Cardiac fibroblast (primary cell): ENCODE data around the gene MAGI1.

Experiments used
- DNase-seq, 2 donors: peaks; one replicate each; pipeline versions ENCODE4 v3.0.0 to v3.0.0-alpha.2; 2010; ENCODE audit warnings: low read depth in 2 of 2
- H3K4me3 ChIP-seq, 2 donors: replicated peaks in 1 of 2; 1 replicate in 1 of 2; 2 replicates in 1 of 2; pipeline ENCODE4 v1.5.1; 2011; ENCODE audit warnings: low read depth in 2 of 2, low read length in 2 of 2, mild to moderate bottlenecking in 2 of 2, moderate library complexity in 1 of 2
- TF ChIP-seq, protein P1 (sequence below): IDR thresholded peaks from one replicate; pipeline ENCODE4 v1.5.1; 2011; ENCODE audit warnings: low read depth, mild to moderate bottlenecking, low read length, inconsistent platforms

The MAGI1 gene

DNA sequence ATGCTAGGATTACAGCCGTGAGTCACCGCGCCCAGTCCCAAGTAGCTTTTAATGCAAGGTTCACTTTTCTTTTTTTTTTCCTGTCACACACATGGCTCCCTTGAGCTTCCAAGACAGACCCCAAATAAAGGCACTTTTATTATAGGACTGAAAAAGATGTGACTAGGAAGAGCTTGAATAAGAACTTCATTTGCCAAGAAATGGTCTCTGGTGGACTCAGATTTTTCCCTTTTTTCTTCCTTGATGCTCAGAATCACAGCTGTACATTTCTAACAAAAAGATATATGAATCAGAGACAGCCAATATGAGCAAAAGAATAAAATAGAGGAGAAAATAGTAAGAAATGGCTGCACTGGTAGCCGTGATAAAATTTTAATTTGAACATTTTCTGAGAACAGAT lies 337.2 kb downstream of the MAGI1 start:
- TF ChIP-seq, protein P1, sequence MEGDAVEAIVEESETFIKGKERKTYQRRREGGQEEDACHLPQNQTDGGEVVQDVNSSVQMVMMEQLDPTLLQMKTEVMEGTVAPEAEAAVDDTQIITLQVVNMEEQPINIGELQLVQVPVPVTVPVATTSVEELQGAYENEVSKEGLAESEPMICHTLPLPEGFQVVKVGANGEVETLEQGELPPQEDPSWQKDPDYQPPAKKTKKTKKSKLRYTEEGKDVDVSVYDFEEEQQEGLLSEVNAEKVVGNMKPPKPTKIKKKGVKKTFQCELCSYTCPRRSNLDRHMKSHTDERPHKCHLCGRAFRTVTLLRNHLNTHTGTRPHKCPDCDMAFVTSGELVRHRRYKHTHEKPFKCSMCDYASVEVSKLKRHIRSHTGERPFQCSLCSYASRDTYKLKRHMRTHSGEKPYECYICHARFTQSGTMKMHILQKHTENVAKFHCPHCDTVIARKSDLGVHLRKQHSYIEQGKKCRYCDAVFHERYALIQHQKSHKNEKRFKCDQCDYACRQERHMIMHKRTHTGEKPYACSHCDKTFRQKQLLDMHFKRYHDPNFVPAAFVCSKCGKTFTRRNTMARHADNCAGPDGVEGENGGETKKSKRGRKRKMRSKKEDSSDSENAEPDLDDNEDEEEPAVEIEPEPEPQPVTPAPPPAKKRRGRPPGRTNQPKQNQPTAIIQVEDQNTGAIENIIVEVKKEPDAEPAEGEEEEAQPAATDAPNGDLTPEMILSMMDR: no peak
- no peak for DNase-seq
- no peak overlapping the region for H3K4me3 ChIP-seq

DNA sequence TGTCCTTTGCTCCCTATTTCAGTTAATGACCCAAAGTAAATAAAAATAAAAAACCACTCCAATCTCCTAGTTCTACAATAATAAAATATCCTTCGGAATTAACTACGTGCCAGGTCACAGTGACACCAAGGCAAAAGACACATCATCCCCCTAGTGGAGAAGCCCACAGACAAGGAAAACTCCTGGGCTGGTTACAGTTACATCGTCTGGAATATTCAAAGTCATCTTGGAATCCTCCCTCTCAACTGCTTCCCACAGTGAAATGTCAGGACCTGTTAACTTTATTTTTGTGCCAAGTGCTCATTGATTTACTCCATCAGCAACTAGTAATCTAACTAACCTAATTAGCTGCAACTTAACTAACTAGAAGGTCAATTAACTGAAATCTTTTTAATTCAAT lies 349.3 kb downstream of the MAGI1 start:
- no peak for DNase-seq
- TF ChIP-seq, protein P1: no peak
- no peak overlapping the region for H3K4me3 ChIP-seq

DNA sequence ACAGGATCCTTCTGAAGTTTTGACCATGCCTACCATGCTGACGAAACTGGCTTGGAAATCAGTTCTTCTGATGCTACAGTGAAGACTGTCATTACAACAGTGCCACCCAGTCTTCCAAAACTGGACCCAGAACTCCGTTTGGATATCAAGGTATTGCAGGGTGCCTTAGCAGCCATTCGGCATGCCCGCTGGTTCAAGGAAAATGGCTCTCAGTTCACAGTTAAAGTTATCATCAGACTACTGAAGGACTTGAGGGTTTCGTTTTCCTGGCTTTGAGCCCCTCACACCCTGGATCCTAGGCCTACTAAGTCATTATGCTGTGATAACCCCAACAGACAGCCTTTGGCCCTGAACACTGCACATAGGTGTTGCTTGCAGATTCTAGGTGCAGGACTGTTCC lies 351.0 kb downstream of the MAGI1 start:
- H3K4me3 ChIP-seq: no peak overlapping the region
- TF ChIP-seq, protein P1: no peak
- no peak for DNase-seq

DNA sequence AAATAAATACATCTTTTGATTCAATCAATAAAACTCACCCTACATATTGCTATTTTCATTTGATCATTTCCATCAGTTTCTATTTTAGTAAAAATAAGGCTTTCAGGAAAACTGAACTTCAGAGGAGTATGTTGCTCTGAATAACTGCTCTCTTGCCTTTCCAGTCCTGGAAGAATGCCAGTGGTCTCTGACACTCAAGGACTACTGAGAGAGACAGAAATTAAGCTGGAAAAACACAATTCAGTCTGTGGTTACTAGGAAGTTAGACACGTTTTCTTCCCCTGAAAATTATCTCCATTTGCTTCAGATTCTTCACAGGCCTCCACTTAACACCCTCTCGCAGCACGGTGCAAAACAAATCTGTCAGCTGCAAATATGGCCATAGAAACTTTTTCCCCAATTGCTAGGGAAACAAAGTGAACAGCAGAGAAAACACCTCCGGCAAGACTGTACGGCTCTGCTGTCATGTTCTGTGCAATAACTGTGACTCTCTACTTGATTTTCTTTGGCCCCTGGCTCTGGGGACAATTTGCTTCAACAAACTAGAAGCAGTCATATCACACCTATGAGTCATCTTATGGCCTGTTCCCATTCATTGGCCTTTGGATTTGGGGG lies 353.0 kb downstream of the MAGI1 start:
- TF ChIP-seq, protein P1: no peak
- DNase-seq: peak; percentile 16 to 62
- H3K4me3 ChIP-seq: no peak overlapping the region

DNA sequence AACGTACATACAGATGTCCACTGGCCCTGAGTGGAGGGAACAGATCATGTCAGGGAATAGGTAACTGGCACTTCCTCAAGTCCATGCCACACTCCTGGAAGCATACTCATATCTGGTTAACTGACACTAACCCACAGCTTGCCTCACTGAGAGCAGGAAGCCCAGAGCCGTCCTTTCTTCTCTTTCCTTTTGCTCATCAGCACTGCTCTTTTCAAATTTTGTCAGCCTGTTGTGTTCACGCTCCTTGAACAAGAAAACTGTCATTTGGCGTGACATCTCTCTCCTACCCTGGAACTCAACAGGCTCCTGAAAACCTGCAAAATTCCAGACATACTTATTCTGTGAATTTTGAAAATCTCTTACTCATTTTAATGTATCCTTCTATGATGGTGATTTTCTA lies 360.2 kb downstream of the MAGI1 start:
- no peak for DNase-seq
- TF ChIP-seq, protein P1: no peak
- H3K4me3 ChIP-seq: no peak overlapping the region

DNA sequence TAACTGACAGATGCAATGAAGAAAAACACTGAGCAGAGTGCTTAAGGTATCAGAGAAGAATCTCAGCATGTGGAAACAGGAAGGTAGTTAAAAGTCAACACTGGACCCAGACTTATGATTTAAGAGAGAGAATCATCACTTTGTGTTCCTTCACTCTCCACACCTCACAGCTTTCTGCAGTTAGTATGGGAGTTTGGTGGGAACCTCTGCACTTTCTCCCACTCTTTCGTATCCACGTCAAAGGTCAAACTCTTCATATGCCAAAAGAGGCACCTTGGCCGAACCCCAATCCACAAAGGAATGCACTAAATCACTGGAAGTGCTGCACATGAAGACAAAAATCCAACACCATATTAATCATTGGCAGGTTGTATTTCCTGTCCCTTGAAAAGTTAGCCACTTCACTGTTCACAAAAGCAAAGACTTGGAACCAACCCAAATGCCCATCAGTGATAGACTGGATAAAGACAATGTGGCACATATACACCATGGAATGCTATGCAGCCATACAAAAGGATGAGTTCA lies 361.2 kb downstream of the MAGI1 start:
- DNase-seq: no peak
- TF ChIP-seq, protein P1: no peak
- no peak overlapping the region for H3K4me3 ChIP-seq

DNA sequence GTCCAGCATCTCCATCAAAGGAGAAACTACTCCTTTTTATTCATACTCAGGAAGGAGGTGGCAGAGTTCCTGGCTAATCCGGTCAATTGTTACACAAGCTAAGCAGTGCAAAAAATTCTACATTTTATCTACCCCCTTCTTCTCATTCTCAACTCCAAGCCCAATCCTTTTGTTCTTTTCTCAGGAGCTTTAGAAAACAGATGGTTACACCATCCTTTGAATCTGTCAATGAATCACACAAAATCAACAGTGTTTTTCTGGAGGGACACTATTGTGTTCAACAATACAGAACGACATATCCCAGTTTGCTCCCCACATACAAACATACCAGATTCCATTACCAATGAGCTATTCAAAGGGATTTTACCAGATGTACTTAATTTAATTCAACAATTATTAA lies 362.1 kb downstream of the MAGI1 start:
- DNase-seq: no peak
- TF ChIP-seq, protein P1: no peak
- no peak overlapping the region for H3K4me3 ChIP-seq
